IMR-90 (cell line): ENCODE data around the gene ABHD2.

ENCODE experiments used
- CEBPB ChIP-seq: IDR thresholded peaks from 2 replicates; pipeline ENCODE4 v1.6.1; 2012; ENCODE audit warnings: low read depth, low read length, improper control_type of control experiment
- CHD1 ChIP-seq: IDR thresholded peaks from 2 replicates; pipeline ENCODE4 v1.6.1; 2012; ENCODE audit warnings: low read depth, low read length, improper control_type of control experiment
- FOS ChIP-seq: fragments of 150-350 bp; IDR thresholded peaks from 2 replicates; pipeline ENCODE4 v1.6.1; 2016; ENCODE audit warnings: low read depth, low read length
- POLR2A ChIP-seq: IDR thresholded peaks from 2 replicates; pipeline ENCODE4 v1.6.1; 2012; ENCODE audit warnings: mild to moderate bottlenecking, low read depth, low read length
- RAD21 ChIP-seq: IDR thresholded peaks from 2 replicates; pipeline ENCODE4 v1.6.1; 2012; ENCODE audit warnings: low read length, improper control_type of control experiment
- TF ChIP-seq, protein P1 (sequence below): conservative IDR thresholded peaks from 2 replicates; pipeline ENCODE4 v1.5.1; 2012; ENCODE audit warnings: mild to moderate bottlenecking, low read depth, low read length, improper control_type of control experiment
- TF ChIP-seq, protein P2 (sequence below): fragments of 150-350 bp; IDR thresholded peaks from 2 replicates; pipeline ENCODE4 v1.6.1; 2016; ENCODE audit warnings: low read depth, mild to moderate bottlenecking, low read length, moderate library complexity, borderline replicate concordance
- TF ChIP-seq, protein P3 (sequence below): fragments of 150-350 bp; IDR thresholded peaks from 2 replicates; pipeline ENCODE4 v1.6.1; 2017; ENCODE audit warnings: mild to moderate bottlenecking, antibody characterized with exemption, low read length, low read depth

DNA sequence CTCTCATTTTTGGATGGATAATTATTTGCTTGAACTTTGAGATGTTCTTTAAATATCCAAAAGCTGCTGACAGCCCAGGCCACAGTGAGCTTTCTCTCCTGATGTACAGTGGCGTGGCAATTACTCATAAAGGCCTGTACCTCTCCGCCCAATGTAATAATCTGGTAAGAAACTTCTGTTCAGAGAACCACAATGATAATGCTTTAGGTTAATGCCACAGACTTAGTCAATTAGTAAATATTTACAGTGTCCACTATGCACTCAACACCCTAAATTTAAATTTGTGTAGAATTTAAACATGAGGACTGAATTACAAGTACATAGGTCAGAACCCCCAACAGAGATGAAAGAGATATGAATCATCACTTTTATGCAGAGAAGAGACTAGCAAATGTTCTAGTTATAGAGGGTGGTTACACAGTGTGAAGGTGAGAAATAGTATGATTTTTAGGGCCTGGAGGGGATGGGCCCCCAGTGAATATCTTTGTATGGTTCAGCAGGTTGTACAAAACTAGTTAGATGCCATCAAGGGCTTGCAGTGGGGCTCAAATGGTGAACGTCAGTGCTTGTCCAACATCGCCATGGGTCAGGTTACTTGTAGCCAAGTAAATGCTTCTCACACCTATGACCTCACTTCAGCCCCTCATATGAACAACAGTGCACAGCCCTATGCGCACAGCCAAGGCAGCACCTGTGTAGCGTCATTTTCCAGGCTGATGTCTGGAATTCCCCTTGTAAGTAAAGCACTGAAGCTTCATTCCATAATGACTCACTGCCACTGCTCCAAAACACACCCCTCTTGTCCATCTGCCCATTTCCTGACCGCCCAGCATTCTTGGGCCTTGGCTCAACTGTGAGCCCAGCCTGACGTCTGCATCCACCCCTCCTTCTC lies 13.3 kb downstream of the ABHD2 start:
- TF ChIP-seq, protein P1, sequence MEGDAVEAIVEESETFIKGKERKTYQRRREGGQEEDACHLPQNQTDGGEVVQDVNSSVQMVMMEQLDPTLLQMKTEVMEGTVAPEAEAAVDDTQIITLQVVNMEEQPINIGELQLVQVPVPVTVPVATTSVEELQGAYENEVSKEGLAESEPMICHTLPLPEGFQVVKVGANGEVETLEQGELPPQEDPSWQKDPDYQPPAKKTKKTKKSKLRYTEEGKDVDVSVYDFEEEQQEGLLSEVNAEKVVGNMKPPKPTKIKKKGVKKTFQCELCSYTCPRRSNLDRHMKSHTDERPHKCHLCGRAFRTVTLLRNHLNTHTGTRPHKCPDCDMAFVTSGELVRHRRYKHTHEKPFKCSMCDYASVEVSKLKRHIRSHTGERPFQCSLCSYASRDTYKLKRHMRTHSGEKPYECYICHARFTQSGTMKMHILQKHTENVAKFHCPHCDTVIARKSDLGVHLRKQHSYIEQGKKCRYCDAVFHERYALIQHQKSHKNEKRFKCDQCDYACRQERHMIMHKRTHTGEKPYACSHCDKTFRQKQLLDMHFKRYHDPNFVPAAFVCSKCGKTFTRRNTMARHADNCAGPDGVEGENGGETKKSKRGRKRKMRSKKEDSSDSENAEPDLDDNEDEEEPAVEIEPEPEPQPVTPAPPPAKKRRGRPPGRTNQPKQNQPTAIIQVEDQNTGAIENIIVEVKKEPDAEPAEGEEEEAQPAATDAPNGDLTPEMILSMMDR, result no peak
- TF ChIP-seq POLR2A (no peak), CEBPB (peak; percentile 39; the same call in 1 of the 2 replicates), FOS (peak; percentile 93), RAD21 (no peak), CHD1 (no peak)
- TF ChIP-seq, protein P2, sequence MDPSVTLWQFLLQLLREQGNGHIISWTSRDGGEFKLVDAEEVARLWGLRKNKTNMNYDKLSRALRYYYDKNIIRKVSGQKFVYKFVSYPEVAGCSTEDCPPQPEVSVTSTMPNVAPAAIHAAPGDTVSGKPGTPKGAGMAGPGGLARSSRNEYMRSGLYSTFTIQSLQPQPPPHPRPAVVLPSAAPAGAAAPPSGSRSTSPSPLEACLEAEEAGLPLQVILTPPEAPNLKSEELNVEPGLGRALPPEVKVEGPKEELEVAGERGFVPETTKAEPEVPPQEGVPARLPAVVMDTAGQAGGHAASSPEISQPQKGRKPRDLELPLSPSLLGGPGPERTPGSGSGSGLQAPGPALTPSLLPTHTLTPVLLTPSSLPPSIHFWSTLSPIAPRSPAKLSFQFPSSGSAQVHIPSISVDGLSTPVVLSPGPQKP, result no peak
- TF ChIP-seq, protein P3, sequence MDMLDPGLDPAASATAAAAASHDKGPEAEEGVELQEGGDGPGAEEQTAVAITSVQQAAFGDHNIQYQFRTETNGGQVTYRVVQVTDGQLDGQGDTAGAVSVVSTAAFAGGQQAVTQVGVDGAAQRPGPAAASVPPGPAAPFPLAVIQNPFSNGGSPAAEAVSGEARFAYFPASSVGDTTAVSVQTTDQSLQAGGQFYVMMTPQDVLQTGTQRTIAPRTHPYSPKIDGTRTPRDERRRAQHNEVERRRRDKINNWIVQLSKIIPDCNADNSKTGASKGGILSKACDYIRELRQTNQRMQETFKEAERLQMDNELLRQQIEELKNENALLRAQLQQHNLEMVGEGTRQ, result no peak
